Sigmoid colon (tissue), 7 donors: ENCODE results near the gene GLI3. TPM values are rescaled to one million over a fixed set of nuclear protein-coding genes. Genes with fewer than 3 reads are reported as not detected.

Experiments
- DNase-seq: peaks from one replicate; pipeline ENCODE4 v3.0.0-alpha.2; 2019
- H3K27ac ChIP-seq, 4 donors: fragments of 200-600 bp; sonication (generic); one replicate each; pipeline ENCODE4 v1.5.1; 2016 to 2019; ENCODE audit warnings: mild to moderate bottlenecking in 1 of 4
- H3K27me3 ChIP-seq, 3 donors: fragments of 200-600 bp; sonication (generic); one replicate each; pipeline ENCODE4 v1.5.1; 2019; ENCODE audit warnings: mild to moderate bottlenecking in 1 of 3
- H3K36me3 ChIP-seq, 4 donors: fragments of 200-600 bp; sonication (generic); one replicate each; pipeline ENCODE4 v1.5.1; 2016 to 2019
- H3K4me1 ChIP-seq, 4 donors: fragments of 200-600 bp; sonication (generic); one replicate each; pipeline ENCODE4 v1.5.1; 2017 to 2019
- H3K4me3 ChIP-seq, 4 donors: fragments of 200-600 bp; sonication (generic); one replicate each; pipeline ENCODE4 v1.5.1; 2017 to 2019; ENCODE audit warnings: mild to moderate bottlenecking in 2 of 4, moderate library complexity in 1 of 4
- H3K9me3 ChIP-seq, 4 donors: fragments of 200-600 bp in 3 of 4; sonication (generic) in 3 of 4; one replicate each; pipeline versions ENCODE4 v1.5.1 to v1.6.1; 2013 to 2019
- CTCF ChIP-seq, 4 experiments: fragments of 450-650 bp in 3 of 4; fragments of 200-600 bp in 1 of 4; IDR thresholded peaks; one replicate each; pipeline ENCODE4 v1.5.1; 2016 to 2019; ENCODE audit warnings: antibody characterized with exemption in 4 of 4, mild to moderate bottlenecking in 3 of 4, moderate library complexity in 2 of 4
- EP300 ChIP-seq, 4 donors: sonication (generic); formaldehyde crosslinking; IDR thresholded peaks; one replicate each; pipeline ENCODE4 v1.6.1; 2017; ENCODE audit warnings: antibody characterized with exemption in 4 of 4
- POLR2A ChIP-seq, 2 donors: fragments of 450-650 bp; IDR thresholded peaks; one replicate each; pipeline ENCODE4 v1.6.1; 2016; ENCODE audit warnings: antibody characterized with exemption in 2 of 2, mild to moderate bottlenecking in 2 of 2, moderate library complexity in 2 of 2
- POLR2AphosphoS5 ChIP-seq, 4 donors: sonication (generic); formaldehyde crosslinking; IDR thresholded peaks; one replicate each; pipeline ENCODE4 v1.6.1; 2017; ENCODE audit warnings: antibody characterized with exemption in 4 of 4
- WGBS, 2 donors: extraction: QIAGEN DNeasy Blood & Tissue Kit; methylation state at CpG; one replicate each; pipeline ENCODE4 v1.1.7; 2013; 5-methylcytosine and 5-hydroxymethylcytosine counted together
- intact Hi-C: fragments of 100-400 bp; cut with DNase I; formaldehyde crosslinking; loops from one replicate; pipeline ENCODE4 v1.15.1; 2023
- polyA plus RNA-seq, 3 donors: library from polyadenylated mRNA; stranded (reverse); fragments of 200-250 nt; gene quantifications; one replicate each; pipeline ENCODE4 v1.2.3, GENCODE V29; 2013
- total RNA-seq, 4 donors: library from RNA; depleted of rRNA; stranded (reverse); fragments of >200 nt; gene quantifications; one replicate each; pipeline ENCODE4 v1.1.0, GENCODE V29; 2016
- donor health status: healthy with polysubstance abuse.
- donor health status: Bipolar disorder and iron deficiency.
- donor health status: healthy.

The GLI3 gene
- total and polyA plus RNA-seq, 7 donors = 0.23 to 31.6 (median 17.2) TPM

GRCh38 chr7:42189535-42189934, 47.5 kb downstream of the GLI3 start:
- H3K27me3 ChIP-seq = no peaks in the 10 kb centered on the region
- intact Hi-C loops = no loop called here
- 40 to 89% methylated on average over 1 of the region's 1 CpG for WGBS, 2 donors
- no peak overlapping the region for H3K4me3 ChIP-seq
- H3K4me1 ChIP-seq = peaks cover 0 to 63% (median 38%) of the 10 kb centered on the region in 4 donors
- TF ChIP-seq EP300 (IDR thresholded peaks at IDR 0.05) = no peak
- no peak for TF ChIP-seq POLR2A (IDR thresholded peaks at IDR 0.05)
- TF ChIP-seq CTCF (IDR thresholded peaks at IDR 0.05) = no peak
- TF ChIP-seq POLR2AphosphoS5 (IDR thresholded peaks at IDR 0.05) = no peak
- H3K27ac ChIP-seq = no peak overlapping the region
- no peak for DNase-seq
- H3K36me3 ChIP-seq = no peaks in the 10 kb centered on the region
- H3K9me3 ChIP-seq = no peaks in the 10 kb centered on the region

- TF ChIP-seq POLR2AphosphoS5 (IDR thresholded peaks at IDR 0.05) = no peak
- TF ChIP-seq CTCF (IDR thresholded peaks at IDR 0.05) = peak in 1 of 4 experiments; percentile 6
- DNase-seq = no peak
- peaks cover 0 to 45% (median 23%) of the 10 kb centered on the region in 4 donors for H3K4me1 ChIP-seq
- WGBS, 2 donors = 68 to 69% methylated on average over 5 of the region's 5 CpGs
- intact Hi-C loops = no loop called here
- H3K27ac ChIP-seq = no peak overlapping the region
- no peaks in the 10 kb centered on the region for H3K27me3 ChIP-seq
- H3K4me3 ChIP-seq = no peak overlapping the region
- no peaks in the 10 kb centered on the region for H3K36me3 ChIP-seq
- H3K9me3 ChIP-seq = no peaks in the 10 kb centered on the region
Measured at GRCh38 chr7:42186151-42186550, 50.9 kb downstream of the GLI3 start.

- TF ChIP-seq EP300 (IDR thresholded peaks at IDR 0.05) (no peak), POLR2A (IDR thresholded peaks at IDR 0.05) (no peak), CTCF (IDR thresholded peaks at IDR 0.05) (no peak), POLR2AphosphoS5 (IDR thresholded peaks at IDR 0.05) (no peak)
- Histone ChIP-seq H3K27ac (no peak overlapping the region), H3K27me3 (no peaks in the 10 kb centered on the region), H3K9me3 (no peaks in the 10 kb centered on the region), H3K4me3 (no peak overlapping the region), H3K4me1 (peaks cover 0 to 48% (median 25%) of the 10 kb centered on the region in 4 donors), H3K36me3 (no peaks in the 10 kb centered on the region)
- 83 to 85% methylated on average over 4 of the region's 4 CpGs for WGBS, 2 donors
- DNase-seq = no peak
- intact Hi-C loops = no loop called here
Measured at GRCh38 chr7:42185726-42186125, 51.3 kb downstream of the GLI3 start.

GRCh38 chr7:42183547-42183946, 53.5 kb downstream of the GLI3 start:
- intact Hi-C loops = no loop called here
- H3K27me3 ChIP-seq = no peaks in the 10 kb centered on the region
- H3K4me1 ChIP-seq = peaks cover 0 to 47% (median 25%) of the 10 kb centered on the region in 4 donors
- no peaks in the 10 kb centered on the region for H3K36me3 ChIP-seq
- no peak overlapping the region for H3K4me3 ChIP-seq
- no peak for DNase-seq
- 84 to 87% methylated on average over 6 of the region's 6 CpGs for WGBS, 2 donors
- H3K27ac ChIP-seq = no peak overlapping the region
- H3K9me3 ChIP-seq = no peaks in the 10 kb centered on the region
- TF ChIP-seq POLR2AphosphoS5 (IDR thresholded peaks at IDR 0.05) (no peak), POLR2A (IDR thresholded peaks at IDR 0.05) (no peak), EP300 (IDR thresholded peaks at IDR 0.05) (no peak), CTCF (IDR thresholded peaks at IDR 0.05) (no peak)

DNA sequence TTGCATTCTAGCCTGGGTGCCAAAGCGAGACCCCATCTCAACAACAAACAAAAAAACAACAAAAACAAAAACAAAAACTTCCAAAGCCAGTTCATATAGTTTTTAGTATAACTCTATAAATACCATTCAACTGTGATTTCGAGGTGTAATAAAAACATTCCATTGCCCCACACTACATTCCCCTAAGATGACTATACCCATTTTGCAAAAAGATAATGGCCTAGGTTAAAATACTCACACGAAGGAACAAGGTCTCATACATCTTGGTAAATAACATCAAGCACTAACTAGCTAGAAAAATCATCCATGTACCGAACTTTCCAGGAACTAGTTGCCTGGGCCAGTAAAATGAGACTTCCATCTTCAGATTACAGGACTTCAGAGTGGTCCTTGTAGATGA, 55.4 kb downstream of the GLI3 start:
- Histone ChIP-seq H3K9me3 (no peaks in the 10 kb centered on the region), H3K27me3 (no peaks in the 10 kb centered on the region), H3K36me3 (no peaks in the 10 kb centered on the region), H3K27ac (no peak overlapping the region), H3K4me1 (peaks cover 0 to 61% (median 37%) of the 10 kb centered on the region in 4 donors), H3K4me3 (no peak overlapping the region)
- DNase-seq = no peak
- TF ChIP-seq EP300 (IDR thresholded peaks at IDR 0.05) = no peak
- no peak for TF ChIP-seq CTCF (IDR thresholded peaks at IDR 0.05)
- no peak for TF ChIP-seq POLR2A (IDR thresholded peaks at IDR 0.05)
- no peak for TF ChIP-seq POLR2AphosphoS5 (IDR thresholded peaks at IDR 0.05)
- intact Hi-C loops = no loop called here
- WGBS, 2 donors = 82 to 88% methylated on average over 4 of the region's 4 CpGs
